Left hindlimb (tissue), 1 donor: ENCODE data around the gene MKNK1.

Experiments
- DNase-seq: peaks from one replicate; pipeline ENCODE4 v3.0.0-alpha.2; 2018

MKNK1 gene

DNA sequence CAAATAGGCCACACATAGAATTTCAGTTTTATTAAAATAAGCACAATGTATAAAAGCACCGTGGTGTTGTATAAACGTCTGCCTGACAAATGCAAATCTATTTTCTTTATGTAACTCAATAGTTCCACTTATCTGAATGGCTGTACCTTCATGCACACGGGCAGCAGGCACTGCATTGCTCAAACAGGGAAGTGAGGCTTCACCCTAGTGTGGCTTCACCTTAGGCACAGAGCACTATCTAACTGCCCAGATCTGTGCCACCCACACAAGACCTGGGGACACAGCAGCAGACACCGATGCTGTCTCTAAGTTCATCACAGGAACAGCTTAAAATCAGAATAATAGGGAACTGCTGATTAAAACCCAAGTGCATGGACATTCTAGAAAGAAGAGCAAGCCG is 46.7 kb downstream of the MKNK1 start:
- no peak for DNase-seq

DNA sequence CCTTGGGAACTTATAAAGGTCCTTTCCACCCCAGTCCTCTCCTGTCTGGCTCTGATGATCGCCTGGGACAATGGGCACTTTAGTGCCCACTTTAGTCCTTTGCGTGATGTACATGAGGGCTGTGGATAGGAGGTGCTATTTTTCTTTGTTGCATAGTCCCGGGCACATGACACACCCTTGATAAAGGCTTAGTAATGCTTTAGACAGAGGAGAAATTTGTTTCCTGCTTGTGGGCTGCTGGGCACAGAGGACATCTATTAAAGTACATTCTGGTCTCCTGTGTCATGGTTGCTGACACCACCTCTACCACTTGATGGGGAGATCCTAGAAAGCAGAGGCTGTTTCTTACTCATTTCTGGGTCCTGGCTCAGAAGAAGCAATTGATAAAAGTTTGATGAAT is 47.2 kb downstream of the MKNK1 start:
- no peak for DNase-seq

DNA sequence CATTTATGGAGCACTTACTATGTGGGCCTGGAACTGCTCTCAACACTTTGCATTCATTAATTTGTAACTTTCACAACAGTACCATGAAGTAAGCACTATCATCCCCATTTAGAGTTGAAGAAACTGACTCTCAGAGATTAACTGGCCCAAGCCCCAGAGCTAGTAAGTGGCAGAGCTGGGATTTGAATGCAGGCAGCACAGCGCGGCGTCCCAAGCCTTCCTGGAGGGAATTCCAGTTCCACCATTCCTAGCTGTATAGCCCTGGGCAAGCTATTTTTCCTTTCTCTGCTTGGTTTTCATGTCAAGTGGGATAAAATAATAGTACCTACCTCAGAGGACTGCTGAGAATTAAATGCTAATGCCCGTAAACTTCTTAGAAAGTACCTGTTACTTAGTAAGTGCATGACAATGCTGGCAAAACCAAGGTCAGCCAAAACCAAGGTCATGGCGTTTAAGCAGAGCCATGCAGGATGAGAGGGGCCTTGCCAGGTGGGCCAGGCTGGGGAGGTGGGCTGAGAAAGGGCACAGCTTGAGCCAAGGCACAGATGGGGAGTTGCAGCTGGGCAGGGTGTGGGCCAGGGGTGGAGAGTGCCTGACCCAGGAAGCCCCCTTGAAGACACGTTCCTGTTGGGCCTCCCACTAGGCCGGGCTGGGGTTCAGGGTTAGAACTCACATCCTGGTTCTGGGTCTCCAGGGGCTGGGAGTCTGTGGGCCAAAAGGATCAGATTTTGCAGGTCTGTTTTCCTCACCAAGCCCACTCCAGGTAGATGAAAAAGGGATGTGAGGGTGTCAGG is 48.0 kb downstream of the MKNK1 start:
- DNase-seq = no peak

DNA sequence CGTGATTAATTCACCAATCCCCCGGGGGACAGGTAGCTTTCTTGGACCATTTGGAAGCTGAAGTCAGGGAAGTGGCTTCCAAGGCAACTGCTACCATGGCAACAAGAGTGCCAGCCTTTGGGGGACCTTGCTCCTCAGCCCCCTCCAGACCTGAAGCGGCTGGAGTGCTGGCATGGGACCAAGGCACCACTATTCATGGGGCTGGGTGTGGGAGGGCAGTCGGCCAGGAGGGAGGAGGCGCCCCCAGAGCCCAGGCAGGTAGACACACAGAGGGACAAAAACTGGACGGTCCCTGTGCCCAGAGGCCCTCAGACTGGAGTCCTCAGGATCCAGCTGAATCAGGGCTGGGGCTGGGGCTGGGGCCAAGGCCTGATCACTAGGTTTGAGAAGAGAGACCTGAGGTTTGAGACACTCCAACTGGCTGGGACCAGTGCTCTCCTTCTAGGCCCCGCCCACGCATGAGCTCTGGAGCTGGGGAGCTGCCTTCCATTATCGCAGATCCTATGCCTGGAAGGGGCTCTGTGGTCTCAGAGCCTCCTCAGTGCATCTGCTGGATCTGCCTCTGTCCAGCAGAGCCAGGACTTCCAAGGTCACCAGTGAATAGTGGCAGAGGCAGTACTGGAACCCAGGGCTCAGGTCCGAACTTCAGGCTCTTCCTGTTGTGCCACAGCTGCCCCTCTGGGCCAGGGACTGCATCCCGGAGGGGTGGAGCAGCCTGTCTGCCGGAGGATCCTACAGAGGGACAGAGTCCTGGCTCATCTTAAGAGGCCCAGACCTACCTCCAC is 49.3 kb downstream of the MKNK1 start:
- no peak for DNase-seq

DNA sequence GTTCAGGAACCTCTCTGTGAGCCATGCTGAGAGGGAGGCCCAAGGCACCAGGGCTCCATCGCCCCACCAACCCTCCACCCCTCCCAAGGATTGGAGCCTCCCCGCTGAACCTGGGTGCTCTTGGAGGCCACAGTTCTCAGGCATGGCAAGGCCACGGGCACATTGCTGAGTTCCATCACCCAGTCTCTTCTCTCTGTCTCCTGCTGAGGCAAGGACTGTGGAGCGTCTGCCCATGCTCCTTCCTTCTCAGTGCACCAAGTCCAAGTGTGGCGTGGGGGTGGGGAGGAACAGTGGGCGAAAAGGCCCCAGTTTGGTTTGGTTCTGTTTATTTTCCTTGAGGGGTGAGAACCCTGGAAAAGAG is 49.9 kb downstream of the MKNK1 start:
- no peak for DNase-seq

DNA sequence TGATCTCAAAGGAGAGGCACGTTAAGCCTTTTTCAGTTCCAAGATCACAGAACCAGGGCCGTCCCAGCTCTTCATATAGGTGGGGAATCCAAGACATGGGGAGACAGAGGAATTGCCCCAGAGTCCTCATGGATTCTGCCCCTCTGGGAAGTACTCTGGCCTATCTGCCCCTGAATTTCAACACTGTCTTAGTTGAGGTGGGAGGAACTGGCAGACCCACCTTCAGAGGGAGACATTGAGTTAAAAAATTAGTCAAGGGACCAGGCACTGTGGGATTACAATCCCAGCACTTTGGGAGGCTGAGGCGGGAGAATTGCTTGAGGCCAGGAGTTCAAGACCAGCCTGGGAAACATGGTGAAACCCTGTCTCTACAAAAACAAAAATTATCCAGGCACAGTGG is 50.6 kb downstream of the MKNK1 start:
- DNase-seq = no peak

DNA sequence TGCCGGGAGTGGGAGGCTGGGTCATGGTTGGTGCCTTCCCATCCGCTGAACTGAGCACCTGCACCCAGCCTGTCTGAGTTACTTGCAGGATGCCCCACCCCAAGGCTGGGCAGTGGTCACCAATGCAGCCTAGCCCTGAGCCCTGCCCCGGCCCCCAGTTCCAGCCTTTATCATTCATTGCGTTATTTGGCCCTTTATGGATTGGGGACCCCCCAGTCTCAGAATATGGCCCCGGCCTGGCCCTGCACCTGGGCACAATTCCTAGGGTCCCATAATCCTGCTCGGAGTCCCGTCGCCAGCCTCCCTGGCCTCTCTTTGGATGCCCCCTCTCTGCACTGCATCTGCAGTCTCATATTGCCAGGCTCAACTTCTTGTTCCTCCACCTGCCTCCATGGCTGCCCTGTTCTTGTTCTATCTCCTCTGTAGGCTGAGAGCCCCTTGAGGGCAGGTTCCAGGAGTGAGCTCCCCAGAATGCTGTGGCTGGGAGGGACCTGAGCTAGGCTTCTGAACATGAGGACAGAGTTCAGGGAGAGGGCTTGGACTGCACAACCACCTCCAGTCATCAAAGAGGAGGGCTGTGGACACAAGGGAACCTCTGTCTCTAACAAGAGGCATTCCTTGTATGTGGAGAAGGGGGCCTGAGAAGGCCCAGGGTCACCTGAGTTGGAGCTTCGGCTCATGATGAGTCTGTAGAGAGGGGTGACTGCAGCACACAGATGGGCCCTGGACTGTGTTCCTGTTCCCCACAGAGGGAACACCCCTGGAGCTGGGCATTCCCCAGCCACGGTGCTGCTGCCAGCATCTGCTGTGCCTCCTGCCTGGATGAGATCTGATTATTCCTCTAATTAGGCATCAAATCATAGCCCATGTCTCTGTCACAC is 51.5 kb downstream of the MKNK1 start:
- no peak for DNase-seq

DNA sequence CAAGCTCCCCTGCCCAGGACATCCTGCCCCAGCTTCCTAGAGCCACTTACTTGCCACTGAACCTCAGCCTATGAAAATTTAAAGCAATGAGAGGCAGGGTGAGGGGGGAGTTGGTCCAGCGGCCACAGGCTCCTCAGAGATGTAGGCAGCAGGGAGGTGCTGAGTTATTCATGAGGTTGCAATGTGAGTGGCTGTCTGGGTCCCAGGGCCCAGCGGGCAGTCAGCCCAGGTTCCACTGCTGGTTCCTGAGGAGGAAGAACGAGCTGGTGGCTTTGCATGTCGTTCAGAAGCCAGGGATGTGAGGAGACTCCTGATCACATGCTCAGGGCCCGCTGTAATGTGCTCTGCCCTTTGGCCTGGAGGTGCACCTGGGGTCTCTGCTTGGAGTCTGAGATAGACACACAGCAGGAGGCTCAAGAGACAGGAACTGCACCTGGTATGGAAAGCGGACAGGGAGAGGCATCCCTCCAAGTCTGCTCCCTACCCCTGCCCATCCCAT is 52.4 kb downstream of the MKNK1 start, which contains the start of gene KNCN:
Gene KNCN (minus strand): TSS at position 51 of the 499 bp plus-strand sequence. CDS start 432 bp downstream, outside the sequence.
- DNase-seq = no peak

DNA sequence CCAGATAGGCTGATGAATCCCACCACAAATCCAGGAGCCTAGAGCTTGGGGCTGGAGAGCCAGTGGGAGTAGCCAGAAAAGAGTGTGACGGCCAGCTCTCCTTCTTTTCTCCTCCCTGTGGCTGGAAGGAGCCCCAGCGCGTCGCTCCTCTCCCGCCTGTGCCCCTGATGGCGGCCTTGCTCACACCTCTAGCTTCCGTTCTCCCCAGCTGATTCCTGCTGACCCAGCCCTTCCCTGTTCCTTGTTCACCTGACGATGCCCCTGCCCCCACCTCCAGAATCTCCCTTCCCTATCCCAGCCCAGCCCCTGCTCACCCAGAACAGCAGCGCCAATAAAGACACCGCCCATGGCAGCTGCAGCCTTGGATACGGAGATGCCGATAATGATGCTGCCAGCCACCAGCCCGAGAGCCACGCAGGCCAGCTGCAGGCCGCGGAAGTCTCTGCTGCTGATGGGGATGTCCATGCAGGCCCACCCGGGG is 53.3 kb downstream of the MKNK1 start:
- no peak for DNase-seq

DNA sequence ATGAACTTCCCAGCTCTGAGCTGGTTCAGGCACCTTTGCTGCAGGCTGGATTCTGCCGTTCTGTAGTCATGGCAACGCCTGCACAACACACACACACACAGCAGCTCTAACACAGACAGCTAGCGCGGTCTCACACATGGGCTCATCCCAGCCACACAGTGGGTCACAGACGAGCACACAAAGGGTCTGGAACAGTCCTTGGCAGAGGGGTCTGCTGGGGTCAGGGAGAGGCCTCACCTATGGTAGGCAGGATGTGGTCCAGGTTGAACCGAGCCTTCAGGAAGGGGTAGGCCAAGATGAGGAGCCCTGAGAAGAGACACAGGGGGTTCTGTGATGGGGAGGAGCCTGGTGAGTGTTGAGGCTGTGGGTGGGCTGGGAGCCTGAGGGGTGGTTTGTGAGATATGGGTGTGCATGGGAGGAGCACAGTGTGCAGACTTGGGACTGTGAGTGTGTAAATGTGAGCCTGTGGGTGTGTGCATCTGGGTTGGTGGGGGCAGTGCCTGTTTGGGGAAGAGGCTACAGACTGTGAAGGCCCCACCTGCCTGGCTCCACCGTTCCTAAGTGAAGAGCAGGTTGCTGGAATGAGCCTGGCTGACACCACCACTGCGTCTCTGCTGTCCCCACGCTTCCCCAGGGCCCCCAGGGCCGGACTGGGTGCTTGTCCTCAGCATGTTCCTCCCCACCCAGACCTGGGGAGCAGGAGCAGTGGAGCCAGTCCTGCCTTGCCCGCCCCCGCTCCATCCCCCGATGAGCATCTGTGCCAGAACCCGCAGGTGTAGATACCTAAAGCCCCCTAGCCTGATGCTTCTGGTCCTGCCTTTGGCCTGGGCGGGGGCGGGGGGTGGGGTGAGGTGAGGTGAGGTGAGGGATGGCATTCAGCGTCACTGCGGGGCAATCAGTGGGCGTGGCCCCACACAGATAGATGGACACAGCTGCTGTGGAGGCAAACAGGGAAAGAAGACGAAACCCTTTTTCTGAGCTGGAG is 54.1 kb downstream of the MKNK1 start:
- DNase-seq = peak; percentile 60

DNA sequence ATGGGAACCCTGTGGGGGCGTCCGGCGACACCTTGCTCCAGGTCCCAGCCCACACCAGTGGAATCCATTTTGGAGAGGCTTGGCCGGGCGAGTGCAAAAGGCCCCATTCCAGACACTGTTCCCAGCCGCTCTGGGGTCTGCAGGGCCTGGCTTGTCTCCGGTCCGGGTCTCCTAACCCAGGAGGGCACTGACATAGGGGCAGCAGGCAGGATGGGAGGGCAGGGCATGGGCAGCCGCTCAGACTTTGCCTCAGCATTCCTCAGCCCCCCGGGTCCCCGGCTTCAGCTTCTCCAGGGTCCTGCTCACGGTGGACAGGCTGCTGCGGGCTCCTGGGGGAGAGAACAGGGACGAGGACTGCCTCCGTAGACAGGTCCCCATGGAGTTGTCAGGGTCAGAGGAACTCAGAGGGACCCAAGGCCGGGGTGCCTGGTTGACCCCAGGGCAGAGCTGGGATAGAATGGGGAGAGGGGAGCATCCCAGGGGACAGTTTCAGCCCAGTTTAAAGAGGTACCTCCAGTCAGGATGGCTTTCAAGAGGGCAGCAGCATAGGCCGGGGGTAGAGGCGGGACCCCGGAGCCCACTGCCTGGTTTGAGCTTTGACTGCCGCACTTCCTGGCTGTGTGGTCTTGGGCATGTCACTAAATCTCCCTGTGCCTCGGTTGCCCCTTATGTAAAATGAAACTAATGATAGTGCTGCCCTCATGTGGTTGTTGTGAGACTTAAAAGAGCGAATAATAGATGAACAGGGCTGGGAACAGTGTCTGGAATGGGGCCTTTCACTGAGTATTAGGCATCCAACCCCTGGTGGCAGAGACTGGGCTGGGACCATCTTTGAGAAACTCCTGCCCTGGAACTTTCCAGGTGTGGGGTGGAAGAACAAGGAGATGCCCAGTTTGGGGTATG is 56.3 kb downstream of the MKNK1 start:
- DNase-seq = no peak

DNA sequence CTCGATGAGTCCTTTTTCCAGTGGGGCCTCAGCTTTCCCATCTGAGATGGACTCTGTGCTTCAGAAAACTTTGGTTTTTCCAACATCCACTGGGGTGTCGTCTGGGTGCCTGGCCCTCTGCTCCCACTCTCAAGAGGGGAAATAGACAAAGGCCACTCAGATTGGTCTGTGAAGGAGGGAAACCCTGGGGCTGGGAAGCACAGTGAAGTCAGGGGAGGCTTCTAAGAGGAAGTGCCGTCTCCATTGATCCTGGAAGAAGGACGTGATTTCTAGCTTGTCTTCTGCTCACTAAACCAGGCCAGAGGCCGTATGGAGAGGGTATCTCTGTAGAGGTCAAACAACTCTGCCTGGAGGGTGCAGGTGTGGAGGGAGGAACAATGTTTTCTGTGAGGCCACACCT is 57.9 kb downstream of the MKNK1 start:
- no peak for DNase-seq

DNA sequence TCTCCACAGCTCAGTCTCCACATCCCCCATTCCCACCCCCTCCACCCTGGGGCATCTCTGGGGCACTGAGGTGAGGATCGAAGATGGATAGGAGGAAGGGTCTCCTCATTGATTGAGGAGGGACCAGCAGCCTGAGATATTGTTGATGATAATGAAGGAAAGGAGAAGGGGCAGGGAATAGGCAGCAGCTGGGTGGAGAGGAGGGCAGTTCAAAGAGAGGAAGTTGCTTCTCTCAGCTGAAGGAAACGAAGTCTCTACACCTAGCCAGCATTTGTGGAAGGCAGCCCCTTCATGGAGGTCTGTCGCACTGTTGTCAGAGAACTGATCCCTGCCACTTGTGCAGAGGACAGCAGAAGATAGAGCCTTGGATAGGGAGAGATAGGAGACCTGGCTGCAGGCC is 58.3 kb downstream of the MKNK1 start:
- no peak for DNase-seq

DNA sequence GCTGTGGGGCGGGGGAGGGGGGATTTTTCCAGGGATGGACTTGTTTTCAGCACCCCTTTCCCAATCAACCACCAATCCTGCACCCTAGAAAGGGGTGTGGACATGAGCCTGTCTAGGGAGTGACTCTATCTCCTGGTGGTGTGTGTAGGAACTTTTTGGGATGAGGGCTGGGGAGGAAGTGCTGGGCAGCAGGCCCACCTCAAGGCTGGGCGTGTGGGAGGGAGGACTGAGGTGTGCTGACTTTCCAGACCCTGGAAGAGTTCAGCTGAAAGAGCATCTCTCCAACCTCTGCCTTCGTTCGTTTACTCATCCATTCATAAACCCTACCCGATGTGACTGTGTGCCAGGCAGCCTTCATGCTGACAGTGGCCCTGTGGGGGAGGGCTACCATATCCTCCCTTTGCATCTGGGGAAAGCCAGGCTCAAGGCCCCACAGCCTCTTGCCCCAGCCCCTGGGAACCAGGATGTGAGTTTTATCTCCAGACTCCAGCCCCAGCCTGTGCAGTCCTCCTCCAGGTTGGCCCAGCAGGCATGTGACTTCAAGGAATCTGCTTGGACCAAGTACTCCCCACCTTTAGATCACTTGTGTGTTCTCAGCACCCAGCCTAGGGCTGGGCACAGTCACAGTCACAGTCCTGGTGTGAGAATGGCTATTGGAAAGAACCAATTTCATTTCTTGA is 59.4 kb downstream of the MKNK1 start:
- no peak for DNase-seq

DNA sequence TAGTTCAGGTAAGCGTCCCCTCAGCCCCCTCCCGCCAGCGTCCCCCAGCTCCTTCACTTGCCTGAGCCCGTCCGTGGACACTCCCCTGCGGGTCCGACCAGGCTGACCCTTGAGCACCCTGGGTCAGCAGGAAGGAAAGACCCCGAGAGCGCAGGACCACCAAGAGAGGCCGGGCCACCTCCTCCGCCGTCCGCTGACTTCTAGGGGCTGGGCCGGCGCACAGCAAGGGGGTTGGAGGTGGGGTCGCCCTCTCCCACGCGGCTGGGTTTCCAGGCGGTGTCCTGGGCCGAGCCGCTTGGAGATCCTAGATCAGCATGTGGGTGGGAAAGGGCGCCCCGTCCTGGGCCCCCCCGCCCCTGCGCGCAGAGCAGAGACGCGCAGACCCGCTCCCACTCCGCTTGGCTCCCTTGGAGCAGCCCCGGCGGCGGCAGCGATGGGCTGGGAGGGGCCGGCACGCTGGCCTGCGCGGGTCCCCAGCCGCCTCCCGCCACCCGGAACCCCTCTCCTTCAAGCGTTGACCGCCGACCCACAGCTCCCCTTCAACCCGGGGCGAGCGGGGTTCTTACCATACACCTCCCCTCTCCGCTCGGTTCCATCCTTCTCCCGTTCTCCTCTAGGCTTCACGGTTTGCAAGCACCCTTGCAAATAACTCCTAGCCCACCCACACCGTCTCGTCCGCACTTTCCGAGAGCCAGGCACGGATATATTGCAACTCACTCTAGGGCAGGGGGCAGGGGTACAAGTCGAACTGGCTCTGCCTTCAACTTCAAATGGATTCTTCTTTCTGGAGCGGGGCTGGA is 60.1 kb downstream of the MKNK1 start:
- DNase-seq = no peak

DNA sequence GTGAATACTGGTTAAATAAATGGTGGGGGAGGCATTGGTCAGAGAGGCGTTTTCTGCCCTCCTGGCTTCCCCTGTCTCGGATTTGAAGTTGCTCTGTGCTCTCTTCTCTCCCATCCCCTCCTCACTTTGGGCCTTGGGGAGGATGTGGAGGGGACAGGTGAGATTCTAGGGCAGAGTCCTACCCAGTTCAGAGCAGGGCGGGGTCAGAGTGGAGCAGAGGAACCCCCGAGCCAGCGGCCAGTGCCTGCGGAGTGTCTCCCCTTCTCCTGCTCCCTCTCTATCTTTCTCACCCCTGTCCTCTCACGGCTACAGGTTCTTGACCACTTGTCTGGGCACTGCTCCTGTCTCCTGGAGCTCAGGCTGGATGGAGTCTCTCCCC is 60.7 kb downstream of the MKNK1 start:
- no peak for DNase-seq

DNA sequence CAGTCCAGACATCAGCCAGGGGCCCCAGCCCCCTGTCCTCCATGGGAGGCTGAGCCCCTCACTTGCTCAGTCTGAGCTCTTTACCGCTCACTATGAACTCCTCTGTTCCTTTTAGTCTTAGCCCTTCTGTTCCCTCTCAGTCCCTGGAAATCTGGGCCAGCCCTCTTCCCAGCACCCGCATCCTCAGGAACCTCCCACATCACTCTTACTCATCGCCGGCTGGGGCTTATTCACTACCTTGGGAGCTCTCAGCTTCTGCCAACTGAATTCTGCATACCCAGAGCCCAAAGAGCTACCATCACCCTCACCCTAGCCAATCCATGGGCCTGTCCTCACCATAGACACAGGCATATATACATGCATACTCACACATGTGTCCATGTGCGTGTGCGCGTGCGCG is 64.1 kb downstream of the MKNK1 start:
- DNase-seq = no peak

DNA sequence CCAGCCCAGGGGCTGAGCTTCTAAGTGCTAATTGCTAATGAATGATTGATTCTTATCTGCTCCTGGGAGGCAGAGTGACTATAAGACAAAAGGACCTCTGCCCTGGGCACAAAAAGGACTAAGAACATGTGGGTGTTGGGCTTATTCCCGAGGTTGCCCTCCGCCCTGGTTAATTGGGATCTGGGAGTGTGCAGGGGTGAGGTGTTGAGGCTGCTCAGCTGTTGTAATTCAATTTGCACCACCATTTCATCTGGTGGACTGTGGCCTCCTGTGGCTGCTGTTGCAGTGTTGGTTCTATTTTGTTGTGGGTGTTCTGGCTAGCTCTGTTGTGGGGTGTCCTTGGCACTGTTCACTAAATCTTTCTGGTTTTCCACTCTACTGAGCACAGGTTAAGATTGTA is 65.9 kb downstream of the MKNK1 start:
- no peak for DNase-seq

DNA sequence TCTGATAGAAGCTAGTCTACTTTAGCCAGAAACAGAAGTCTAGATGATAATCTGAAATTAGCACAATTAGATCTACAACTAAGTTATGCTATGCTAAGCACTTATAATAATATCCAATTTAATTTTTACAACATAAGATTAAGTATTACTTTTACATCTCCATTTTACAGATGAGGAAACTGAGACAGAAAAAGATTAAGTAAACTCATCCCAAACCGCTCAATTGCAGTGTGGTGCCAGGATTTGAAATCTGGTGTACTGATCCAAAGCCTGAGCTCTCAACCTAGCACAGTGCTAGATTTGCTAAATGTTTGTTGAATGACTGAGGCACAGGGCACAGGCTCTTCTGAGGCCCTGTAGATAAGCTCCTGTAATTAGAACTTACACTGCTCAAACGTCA is 66.4 kb downstream of the MKNK1 start:
- DNase-seq = no peak
